Adrenal gland (tissue), 5 donors: ENCODE data around the gene TMEM141.

ENCODE experiments used
- POLR2A ChIP-seq, 2 donors: fragments of 450-650 bp; IDR thresholded peaks; one replicate each; pipeline ENCODE4 v1.6.1; 2017; ENCODE audit warnings: antibody characterized with exemption in 2 of 2, mild to moderate bottlenecking in 2 of 2, moderate library complexity in 1 of 2
- TF ChIP-seq, protein P1 (sequence below), 6 experiments: fragments of 450-650 bp in 4 of 6; fragments of 200-600 bp in 2 of 6; sonication (generic) in 1 of 6; IDR thresholded peaks; 1 replicate in 5 of 6; 2 replicates in 1 of 6; pipeline versions ENCODE4 v1.5.1 to v1.8.0; 2016 to 2021; ENCODE audit warnings: antibody characterized with exemption in 6 of 6, mild to moderate bottlenecking in 2 of 6, moderate library complexity in 1 of 6
- donor health status: DM: no; HTN: no; CAD: no.

DNA sequence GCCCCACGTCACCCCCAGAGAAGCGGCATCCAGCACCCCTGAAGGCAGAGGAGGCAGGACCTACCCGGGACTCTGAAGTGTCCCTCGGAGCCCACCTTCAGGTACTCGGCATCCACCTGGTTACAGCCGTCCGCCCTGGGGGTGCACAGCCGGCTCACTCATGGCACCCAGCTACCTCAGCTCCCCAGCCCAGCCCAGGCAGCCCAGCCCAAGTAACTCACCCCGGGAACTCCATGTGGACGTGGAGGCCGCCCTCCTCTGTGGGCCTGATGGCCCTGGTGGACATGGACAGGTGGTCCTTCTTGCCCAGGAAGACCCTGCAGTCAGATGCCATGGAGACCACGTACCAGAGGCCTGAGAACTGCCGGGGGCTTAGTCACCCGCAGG is 27.5 kb upstream of the TMEM141 start:
- TF ChIP-seq, protein P1, sequence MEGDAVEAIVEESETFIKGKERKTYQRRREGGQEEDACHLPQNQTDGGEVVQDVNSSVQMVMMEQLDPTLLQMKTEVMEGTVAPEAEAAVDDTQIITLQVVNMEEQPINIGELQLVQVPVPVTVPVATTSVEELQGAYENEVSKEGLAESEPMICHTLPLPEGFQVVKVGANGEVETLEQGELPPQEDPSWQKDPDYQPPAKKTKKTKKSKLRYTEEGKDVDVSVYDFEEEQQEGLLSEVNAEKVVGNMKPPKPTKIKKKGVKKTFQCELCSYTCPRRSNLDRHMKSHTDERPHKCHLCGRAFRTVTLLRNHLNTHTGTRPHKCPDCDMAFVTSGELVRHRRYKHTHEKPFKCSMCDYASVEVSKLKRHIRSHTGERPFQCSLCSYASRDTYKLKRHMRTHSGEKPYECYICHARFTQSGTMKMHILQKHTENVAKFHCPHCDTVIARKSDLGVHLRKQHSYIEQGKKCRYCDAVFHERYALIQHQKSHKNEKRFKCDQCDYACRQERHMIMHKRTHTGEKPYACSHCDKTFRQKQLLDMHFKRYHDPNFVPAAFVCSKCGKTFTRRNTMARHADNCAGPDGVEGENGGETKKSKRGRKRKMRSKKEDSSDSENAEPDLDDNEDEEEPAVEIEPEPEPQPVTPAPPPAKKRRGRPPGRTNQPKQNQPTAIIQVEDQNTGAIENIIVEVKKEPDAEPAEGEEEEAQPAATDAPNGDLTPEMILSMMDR (IDR thresholded peaks at IDR 0.05) = no peak
- TF ChIP-seq POLR2A (IDR thresholded peaks at IDR 0.05) = no peak
